Hindlimb muscle (tissue), 1 donor: ENCODE data around the gene ENPP7. TPM values are rescaled to one million over a fixed set of nuclear protein-coding genes. Genes with fewer than 3 reads are reported as not detected.
A peak's percentile ranks its signal among the peaks of the same experiment; 100 is the strongest.

Source experiments
- DNase-seq: peaks from one replicate; pipeline ENCODE4 v3.0.0-alpha.2; 2013
- polyA plus RNA-seq: library from polyadenylated mRNA; unstranded; fragments of 120-200 nt; gene quantifications from one replicate; pipeline ENCODE4 v1.2.1, GENCODE V29; 2013; ENCODE audit not compliant: insufficient read length

Gene ENPP7
- polyA plus RNA-seq, 1 donor: not detected

DNA sequence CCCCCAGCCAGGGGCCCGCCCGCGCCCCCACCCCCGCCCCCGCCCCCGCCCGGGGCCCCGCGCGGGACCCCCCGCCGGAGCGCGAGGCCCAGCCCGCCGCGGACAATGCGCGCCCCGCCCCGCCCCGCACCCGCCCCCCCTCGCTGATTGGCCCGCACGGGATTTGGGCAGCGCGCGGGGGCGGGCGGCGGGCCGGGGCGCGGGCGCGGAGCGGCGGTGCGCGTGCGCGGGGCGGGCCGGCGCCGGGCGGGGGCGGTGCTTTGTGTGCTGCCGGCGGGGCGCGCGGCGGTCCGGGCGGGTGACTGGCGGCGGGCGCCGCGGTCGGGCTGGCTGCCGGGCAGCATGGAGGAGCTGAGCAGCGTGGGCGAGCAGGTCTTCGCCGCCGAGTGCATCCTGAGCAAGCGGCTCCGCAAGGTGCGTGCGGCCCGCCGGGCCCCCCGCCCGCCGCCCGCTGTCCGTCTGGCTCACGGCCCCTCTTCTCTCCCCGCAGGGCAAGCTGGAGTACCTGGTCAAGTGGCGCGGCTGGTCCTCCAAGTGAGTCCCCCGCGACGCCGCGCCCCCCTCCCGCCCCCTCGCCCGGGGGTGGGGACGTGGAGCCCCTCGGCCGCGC, 47.3 kb downstream of the ENPP7 start, which contains the start of gene CBX2:
TSS of gene CBX2 (plus strand) at position 255 of the 610 bp plus-strand sequence. CDS start at position 343, 88 bp downstream.
- DNase-seq: peak; percentile 76

DNA sequence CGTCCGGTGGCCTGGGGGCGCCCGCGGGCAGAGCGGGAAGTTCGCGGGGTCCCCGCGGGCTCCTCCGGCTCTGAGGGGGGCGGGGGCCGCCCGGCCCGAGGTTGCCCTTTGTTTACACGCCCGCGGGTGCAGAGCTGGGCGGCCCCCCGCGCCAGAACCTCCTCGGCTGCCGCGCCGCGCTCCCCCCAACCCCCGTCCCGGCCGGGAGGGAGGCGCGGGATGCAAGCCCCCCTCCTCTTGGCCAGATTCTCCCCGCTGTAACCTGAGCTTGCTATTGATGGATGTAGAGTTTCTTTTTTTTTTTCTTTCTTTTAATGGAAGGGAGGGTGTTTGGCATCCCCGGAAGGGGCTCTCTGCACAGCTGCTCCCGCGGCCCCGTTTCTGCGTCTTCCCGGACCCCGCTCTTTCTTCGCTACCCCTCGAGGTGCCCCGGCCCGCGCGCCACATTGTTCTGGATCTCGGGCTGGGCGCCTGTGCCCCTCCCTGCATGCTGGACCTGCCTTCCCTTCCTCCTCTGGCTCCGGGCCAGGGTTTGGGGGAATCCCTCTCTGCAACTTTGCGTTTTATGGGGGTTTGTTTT, 47.9 kb downstream of the ENPP7 start:
- no peak for DNase-seq

DNA sequence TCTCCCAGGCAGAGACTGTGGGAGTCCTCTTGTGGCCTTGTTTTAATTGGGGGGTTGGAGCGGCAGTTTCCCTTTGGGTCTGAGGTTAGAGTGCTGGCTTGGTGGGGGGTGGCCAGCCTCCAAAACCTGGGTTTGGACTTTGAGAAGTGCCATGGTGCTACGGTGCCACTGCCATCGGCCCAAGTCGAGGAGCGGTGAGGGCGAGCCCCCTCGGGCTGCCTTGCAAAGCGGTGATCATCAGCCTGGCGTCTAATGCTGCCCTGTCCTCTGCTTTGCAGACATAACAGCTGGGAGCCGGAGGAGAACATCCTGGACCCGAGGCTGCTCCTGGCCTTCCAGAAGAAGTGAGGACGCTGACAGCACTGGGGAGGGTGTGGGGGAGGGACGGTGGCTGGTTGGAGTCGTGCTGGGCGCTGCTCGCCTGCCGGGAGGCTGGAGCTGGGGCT, 48.4 kb downstream of the ENPP7 start:
- no peak for DNase-seq

DNA sequence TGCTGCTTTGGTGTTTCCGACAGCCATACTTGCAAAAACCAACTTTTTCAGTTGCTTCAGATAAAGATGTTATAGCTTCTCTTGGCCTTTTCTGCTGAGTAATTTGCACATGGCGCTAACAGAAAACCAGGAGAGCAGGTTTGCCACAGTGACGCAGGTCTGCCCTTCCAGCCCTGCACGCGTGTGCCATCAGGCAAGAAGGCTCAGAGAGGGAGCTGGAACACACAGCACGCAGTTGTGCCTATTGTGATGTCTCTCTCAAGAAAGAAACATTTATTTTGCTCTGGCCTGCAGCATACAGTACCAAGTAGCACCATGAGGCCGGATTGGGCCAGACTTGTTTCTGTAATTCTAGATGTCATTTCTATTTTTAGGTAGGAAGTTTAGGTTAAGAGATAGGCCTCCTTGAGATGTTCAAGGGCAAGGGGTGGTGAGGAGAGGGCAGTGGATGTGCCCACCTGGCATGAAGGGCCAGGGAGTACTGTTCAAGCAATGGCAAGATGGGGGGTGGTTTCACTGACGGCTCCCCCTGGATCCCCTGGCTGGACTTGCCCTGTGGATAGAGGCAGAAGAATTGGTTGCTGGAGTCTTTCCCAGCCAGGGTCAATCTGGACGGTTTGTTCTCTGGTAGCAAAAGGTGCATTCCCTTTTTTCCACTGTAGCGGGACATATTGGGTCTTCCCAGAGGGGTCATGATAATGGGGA, 49.1 kb downstream of the ENPP7 start:
- DNase-seq: no peak

DNA sequence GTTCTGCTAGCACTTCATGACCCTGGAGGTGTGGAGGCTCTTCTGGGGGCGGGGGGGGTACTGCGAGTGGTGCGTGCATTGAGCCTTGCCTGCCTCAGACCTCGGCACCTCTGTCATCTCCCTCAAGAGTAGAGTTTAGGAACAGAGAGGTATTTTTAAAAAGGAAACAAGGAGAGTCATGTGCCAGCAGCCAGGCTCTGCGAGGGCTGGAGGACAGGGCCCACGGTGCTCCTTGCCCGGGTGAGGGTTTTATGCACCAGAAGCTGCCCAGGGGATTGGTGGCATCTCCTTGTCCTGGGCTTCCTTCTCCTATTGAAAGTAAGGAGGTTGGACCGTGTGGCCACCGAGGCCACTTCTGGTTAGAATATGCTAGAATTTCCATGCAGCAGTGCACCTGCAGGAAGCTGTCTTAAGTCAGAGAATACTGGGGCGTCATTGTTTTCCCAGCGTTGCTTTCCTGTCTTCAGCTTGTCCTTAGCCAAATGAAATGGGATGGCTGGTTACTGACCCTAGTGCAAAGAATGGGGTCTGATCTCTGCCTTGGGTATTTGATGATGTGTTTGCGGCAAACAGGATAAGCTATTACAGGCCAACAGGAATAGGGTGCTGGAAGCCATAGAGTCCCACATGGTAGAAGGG, 50.4 kb downstream of the ENPP7 start:
- DNase-seq: no peak

DNA sequence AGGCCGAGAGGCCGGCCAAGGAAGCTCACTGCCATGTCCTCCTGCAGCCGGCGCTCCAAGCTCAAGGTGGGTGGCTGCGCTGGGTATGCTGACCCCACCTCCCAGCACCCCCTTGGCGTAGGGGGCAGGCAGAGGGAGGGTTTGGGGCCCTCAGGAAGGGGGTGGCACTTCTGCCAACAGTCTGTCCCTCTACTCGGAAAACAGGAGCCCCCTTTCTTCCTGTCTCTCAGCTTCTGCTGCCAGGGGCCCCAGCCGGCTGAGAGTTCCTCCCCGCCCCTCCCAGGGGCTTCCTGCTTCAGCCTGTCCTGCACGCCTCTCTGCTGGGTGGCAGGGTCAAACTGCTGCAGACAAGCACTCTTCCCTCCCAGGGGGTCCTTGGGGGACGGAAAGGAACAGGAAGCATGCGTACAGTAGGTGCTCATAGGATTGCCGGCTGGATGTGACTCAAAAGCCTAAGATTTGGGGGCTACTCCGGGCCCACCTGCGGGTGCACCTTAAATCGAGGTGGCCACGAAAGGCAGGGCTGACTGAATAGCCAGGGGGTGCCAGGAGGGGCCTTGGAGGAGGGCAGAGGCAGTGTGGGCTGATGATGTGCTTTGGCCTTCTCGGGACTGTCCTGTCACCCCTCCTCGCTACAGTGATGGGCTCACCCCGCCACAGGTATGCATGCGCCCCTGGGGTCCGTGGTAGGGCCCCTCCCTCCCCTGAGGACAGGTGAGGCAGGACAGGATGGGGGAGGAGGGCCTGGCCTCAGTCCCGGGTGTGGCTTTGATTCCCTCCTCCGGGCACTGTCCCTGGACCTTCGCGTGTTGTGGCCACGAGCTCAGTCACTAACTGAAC, 51.2 kb downstream of the ENPP7 start:
- no peak for DNase-seq

DNA sequence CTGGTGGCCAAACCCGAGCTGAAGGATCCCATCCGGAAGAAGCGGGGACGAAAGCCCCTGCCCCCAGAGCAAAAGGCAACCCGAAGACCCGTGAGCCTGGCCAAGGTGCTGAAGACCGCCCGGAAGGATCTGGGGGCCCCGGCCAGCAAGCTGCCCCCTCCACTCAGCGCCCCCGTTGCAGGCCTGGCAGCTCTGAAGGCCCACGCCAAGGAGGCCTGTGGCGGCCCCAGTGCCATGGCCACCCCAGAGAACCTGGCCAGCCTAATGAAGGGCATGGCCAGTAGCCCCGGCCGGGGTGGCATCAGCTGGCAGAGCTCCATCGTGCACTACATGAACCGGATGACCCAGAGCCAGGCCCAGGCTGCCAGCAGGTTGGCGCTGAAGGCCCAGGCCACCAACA, 53.1 kb downstream of the ENPP7 start:
- no peak for DNase-seq

DNA sequence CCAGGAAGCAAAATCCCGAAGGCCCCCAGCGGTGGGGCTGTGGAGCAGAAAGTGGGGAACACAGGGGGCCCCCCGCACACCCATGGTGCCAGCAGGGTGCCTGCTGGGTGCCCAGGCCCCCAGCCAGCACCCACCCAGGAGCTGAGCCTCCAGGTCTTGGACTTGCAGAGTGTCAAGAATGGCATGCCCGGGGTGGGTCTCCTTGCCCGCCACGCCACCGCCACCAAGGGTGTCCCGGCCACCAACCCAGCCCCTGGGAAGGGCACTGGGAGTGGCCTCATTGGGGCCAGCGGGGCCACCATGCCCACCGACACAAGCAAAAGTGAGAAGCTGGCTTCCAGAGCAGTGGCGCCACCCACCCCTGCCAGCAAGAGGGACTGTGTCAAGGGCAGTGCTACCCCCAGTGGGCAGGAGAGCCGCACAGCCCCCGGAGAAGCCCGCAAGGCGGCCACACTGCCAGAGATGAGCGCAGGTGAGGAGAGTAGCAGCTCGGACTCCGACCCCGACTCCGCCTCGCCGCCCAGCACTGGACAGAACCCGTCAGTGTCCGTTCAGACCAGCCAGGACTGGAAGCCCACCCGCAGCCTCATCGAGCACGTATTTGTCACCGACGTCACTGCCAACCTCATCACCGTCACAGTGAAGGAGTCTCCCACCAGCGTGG, 53.7 kb downstream of the ENPP7 start:
- no peak for DNase-seq

DNA sequence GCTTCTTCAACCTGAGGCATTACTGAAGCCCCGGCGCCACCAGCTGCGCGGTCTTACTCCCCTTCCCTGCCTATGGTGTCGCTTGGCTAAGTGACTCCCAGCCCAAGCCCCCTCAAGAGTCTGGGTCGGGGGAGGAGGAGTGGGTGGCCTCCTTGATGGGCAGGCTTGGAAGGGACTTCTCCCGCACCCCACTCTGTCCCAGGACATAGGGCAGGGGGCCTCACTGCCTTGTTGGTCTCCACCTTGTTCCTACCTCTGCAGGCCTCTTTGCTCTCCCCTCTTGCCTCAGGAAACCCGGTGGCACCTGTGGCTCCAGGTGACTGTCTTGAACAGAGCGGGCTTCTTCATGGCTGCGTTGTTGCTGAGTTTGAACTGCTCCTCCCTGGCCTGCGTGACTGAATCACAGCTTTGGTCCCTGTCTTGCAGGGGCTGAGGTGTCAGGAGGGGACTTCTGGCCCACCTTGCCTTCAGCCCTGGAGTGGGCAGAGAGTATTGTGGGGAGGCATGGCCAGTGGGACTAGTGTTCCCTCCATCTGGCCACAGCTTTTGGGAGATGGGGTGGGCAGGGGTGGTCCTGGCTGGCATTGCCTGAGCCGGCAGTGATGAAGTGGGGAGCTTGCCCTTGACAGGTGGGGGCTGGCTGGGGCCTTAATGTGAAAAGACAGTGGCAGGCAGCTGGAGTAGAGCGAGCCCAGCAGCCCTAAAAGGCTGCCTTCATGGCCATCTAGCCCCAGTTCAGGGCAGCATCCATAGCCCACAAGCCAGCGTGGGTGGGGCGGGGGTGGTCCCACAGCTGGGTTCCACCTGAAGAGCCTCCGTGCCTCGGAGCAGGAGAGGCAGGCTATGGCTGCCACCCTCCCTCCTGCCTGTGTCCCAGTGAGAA, 54.5 kb downstream of the ENPP7 start:
- no peak for DNase-seq

DNA sequence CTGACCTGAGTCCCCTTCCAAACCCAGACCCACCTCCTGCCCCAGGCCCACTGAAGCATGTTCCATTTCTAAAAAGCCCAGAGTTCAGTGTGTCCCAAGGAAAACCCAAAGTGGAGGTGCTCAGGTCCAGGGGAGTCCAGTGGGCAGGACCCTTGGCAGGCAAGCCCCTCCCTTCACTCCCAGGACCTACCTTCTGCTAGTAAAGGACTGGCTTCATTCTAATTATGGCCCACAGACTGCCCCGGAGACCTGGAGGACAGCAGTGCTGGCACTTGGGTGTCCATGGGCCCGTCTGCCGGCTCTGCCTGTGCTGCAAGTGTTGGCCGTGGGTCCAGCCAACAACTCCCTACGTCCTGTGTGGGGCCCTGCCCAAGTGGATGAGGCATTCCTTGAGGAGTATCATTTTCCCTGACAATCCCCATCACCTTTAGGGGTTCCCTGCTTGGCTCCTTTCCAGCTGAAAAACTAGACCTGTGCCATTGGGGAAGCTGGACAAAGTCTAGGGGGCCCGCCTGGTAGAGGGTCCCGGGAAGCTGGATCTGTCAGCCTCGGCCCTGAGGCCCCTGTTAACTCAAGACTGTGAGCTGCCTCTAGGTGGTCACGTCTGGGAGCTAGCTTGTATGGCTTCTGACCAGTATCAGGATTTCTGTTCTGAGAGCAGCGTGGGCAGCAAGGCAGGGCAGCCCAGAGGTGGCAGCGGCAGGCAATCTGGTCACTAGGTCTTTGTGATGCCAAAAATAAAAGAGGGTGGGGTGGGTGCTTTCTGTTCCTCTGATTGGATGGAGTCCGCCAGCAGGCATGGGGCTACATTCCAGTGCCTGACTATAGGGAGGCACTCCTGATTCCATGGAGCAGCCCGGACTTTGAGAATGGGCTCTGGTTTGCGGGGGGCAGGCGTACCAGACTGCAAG, 55.4 kb downstream of the ENPP7 start:
- no peak for DNase-seq

DNA sequence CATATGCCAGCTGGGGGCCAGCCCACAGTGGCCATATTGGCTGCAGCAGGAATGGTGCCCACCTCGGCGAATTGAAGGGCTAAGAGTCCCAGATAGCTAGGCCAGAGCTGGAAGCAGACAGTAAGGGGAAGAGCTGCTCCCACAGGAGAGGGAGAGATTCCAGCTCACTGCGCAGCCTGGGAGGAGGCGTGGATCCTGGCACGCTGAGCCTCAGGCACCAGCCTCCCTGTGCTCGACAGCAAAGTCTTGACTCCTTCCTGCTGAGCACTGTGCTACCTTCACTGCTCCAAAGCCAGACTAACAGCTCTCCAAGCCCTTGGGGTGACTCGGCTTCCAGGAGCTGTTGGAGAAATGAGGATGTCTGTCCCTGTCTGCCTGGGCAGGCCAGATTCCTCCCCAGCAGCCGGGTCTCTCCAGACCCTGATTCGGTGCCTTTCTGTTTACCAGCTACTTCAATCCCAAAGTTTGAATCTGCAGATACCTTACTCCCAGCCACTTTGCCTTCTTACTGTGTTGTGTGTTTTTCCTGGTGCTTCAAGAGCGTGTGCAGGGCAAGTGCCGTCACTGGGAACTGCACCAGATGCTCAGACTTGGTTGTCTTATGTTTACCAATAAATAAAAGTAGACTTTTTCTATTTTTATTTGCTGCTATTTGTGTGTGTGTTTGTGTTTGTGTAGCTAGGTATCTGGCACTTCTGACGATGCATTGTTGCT, 56.3 kb downstream of the ENPP7 start:
- no peak for DNase-seq

DNA sequence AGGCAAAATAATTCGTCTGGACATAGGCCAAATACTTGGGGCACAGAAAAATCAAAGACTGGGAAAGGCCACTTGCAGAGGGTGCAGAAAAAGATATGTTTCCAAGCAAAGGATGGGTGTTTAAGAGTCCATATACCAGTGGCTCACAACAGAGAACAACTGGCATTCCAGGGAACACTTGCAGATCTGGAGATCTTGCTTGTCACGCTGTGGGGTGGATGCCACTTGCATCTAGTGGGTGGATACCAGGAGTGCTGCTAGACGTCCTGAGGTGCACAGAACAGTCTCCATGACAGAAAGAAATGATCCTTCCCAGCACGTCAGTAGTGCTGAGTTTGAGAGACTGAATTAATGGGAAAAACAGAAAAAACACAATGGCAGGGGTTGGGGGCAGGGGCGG, 57.7 kb downstream of the ENPP7 start:
- no peak for DNase-seq

DNA sequence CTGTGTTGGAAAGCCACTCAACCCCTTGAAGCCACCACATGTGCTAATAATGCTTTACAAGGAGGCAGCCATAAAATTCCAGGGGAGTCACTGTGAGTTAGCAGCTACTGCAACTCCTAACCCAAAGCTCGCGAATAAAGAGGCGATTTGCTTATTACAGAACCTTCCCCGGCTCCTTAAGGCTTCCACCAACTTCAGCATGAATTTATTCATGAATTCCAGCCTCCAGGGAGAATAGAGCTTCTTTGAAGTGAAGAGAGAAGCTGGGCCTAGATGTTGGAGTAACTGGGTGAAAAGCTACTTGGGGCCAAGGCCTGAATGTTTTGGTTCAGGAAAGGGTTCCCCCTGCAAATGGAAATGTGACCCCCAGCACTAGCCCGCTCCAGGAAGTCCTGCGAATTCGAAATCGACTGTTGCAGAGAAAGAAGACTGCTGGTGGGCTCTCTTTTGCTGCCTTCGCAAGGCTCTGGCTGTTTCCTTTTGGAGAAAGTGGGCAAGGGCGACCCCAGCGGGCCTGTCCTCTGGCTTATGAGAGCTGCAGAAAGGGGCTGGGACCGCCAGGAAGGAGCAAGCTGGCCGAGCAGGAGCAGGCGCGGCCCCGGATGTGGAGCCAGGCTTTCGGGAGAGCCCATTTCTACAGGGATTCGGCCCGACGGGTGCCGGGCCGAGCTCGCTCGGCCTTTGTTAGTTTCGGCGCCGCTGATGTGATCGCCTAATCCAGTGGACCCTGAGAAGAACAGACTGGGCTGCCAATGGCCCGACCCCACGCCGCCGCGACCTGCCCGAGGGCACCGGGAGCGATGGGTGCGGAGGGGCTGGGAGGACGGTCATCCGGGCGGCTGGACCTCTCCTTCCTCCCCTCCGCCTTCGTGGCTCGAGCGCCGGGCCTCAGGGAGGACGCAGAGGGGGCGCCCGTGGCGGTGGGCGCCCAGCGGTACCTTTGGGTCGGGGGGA, 58.5 kb downstream of the ENPP7 start:
- DNase-seq: no peak

DNA sequence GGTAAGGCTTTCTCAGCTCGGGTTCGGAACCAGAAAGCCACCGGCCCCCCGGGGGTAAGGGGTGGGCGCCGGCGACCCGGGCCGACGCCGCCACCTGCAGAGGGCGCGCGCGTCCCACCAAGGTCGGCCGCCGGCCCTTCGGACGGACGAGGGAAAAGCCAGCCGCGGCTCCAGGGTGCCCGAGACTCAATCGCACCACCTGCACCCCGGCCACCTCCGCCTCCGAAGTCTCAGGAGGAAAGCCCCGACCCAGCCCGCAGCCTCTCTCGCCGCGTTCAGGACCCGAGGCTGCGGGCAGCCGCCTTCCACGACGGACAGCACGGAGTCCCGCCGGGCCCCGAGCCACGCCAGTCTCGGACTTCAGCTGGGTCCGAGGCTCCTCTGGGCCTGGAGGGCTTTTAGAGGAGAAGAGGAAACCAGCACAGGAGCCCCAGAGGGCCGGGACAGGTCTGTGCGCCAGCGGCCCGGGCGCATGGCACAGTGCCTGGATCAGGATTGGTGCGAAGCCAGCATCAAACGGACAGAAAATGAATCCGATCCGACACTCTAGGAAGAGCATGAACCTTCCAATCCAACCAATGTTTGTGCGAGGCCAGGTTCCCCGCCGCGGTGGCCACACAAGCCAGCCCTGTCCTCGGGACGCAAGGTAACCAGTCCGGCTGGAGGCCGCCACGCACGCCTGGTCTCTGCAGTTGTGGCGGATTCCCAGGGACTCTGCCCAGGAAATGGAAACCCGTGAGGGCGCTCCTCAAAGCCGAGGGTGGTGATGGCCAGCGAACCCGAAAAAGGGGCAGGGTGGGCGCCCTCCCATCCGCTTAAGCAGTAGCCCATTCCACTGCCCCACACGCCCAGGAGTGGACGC, 59.4 kb downstream of the ENPP7 start:
- DNase-seq: no peak

DNA sequence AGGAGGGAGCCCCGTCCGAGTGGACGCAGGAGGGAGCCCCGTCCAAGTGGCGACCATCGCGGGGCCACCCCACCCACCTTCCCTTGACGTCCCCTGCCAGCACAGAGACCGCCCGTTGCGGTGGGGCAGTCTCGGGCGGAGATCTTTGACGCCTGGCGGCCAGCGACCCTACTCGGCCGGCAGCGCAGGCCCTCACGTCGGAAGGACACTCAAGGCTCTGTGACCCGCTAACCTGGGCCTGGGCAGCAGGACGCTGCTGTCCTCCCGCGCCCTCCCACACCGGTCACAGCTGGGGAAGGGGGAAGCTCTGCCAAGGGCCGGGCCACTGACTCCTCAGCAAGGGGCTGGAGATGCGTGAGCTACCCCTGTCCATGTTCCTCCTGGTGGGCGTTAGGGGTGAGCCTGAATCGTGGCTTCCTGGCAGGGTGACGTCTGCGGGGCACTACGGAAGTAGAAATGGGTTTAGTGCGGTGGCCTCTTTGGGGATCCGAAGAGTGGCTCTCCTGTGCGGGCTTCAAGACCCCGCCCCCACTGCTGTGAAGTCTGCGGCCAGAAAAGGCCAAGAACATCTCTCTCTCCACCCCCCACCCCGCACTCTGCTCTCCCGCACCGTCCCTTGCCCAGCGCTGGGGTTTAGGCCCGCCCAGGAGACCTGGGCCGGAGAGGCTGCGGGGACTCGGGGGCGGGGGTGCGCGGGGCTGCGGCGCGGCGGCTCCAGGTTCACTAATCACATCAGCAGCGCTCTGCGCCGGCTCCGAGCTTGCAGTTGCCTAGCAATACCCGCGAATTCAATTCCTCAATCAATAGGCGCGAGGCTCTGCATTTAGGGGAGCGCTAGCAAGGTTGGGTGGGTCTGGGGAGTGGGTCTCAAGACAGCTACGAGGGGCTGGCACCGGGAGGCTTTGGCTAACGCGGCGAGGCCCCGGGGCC, 60.3 kb downstream of the ENPP7 start:
- DNase-seq: no peak

DNA sequence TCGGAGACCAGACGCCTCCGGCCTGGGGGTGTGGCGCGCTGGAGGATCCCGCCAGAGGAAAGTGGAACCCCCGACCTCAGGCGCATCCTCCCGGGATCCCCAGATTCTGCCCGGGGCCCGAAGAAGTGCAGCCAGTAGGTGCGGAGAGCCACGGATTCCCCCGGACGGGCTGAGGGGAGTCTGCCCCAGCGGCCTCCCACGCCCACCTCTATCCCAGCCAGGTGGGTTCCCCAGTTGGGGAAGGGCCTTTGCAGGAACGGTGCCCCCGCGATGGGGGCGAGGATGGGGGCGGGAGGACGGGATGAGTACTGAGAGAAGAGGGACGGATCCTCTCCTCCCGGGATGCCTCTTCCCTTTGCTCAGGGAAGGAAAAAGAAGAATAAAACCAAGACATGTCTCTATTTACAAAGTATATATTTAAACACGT, 61.0 kb downstream of the ENPP7 start:
- DNase-seq: no peak
